Body of pancreas (tissue), 4 donors: Measurements from ENCODE around the gene KNDC1. TPM values are rescaled to one million over a fixed set of nuclear protein-coding genes. Genes with fewer than 3 reads are reported as not detected.

ENCODE experiments used
- ATAC-seq: fragments of 150-250 bp; one replicate; pipeline ENCODE4 v1.9.1; 2016
- DNase-seq, 4 donors: peaks; one replicate each; pipeline ENCODE4 v3.0.0-alpha.2; 2019
- H3K27ac ChIP-seq, 4 donors: fragments of 200-600 bp; sonication (generic); 1 replicate in 3 of 4; 2 replicates in 1 of 4; pipeline versions ENCODE4 v1.5.1 to v1.6.1; 2016 to 2019; ENCODE audit warnings: mild to moderate bottlenecking in 1 of 4, mixed read lengths in 1 of 4, moderate library complexity in 1 of 4
- H3K27me3 ChIP-seq, 2 donors: fragments of 200-600 bp; sonication (generic); one replicate each; pipeline ENCODE4 v1.6.0; 2016; ENCODE audit warnings: mild to moderate bottlenecking in 1 of 2
- H3K36me3 ChIP-seq, 2 donors: fragments of 200-600 bp; sonication (generic); replicated peaks in 1 of 2; 2 replicates each; pipeline ENCODE4 v1.5.1; 2016; ENCODE audit warnings: low read depth in 2 of 2; ENCODE audit not compliant: insufficient read depth in 1 of 2
- H3K4me1 ChIP-seq: fragments of 200-600 bp; sonication (generic); one replicate; pipeline ENCODE4 v1.6.0; 2016
- H3K4me3 ChIP-seq, 2 donors: fragments of 200-600 bp; sonication (generic); 1 replicate in 1 of 2; 2 replicates in 1 of 2; pipeline ENCODE4 v1.5.1; 2016 to 2019
- H3K9me3 ChIP-seq, 3 donors: fragments of 200-600 bp; sonication (generic); 1 replicate in 2 of 3; 2 replicates in 1 of 3; pipeline ENCODE4 v1.5.1; 2016
- POLR2A ChIP-seq, 3 donors: fragments of 450-650 bp; IDR thresholded peaks; one replicate each; pipeline ENCODE4 v1.6.1; 2016; ENCODE audit warnings: antibody characterized with exemption in 3 of 3, mild to moderate bottlenecking in 2 of 3
- WGBS, 2 donors: methylation state at CpG; one replicate each; pipeline ENCODE4 v1.1.5; 2017; 5-methylcytosine and 5-hydroxymethylcytosine counted together
- intact Hi-C: fragments of 100-400 bp; cut with DNase I; formaldehyde crosslinking; loops from one replicate; pipeline ENCODE4 v1.15.1; 2023
- total RNA-seq, 2 donors: library from RNA; depleted of rRNA; stranded (reverse); fragments of >200 nt; gene quantifications; one replicate each; pipeline ENCODE4 v1.1.0, GENCODE V29; 2016
- TF ChIP-seq, protein P1 (sequence below), 7 experiments: fragments of 450-650 bp in 4 of 7; fragments of 200-600 bp in 3 of 7; sonication (generic) in 3 of 7; IDR thresholded peaks; one replicate each; pipeline ENCODE4 v1.5.1; 2016 to 2019; ENCODE audit warnings: antibody characterized with exemption in 7 of 7

The KNDC1 gene
- total RNA-seq, 2 donors from 2014 or later: 0.52 to 3.3 TPM

DNA sequence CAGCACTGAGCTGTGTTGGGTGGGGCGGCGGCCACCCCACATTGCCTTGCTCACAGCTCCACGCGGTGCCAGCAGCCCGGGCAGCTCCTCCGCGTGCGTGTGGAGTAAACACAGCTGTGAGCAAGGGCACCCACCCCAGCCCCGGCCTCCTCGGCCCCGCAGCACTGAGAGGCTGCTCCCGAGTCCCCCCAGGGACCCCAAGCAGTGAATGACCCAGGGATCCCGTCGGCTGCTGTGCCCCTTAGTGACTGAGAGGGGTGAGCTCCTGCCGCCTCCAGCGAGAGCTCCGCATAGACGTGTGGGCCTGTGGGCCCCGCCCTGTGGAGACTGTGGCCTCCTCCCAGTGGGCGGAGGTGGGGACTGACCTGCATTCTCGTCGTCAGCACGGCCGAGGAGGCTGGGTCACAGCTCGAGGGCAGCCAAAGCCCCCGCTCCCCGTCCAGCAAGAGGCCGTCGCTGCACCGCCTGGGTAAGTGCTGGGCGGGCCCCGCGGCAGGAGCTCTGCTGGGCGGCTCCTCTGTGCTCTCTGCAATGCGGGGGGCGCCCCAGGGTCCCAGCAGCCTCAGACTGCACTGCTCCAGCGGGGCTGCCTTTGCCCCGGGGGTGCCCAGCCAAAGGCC is 40.1 kb downstream of the KNDC1 start:
- intact Hi-C loops: no loop called here
- Histone ChIP-seq H3K4me3 (no peak overlapping the region), H3K9me3 (no peaks in the 10 kb centered on the region), H3K36me3 (no peaks in the 10 kb centered on the region), H3K4me1 (no peaks in the 10 kb centered on the region), H3K27ac (no peak overlapping the region), H3K27me3 (no peaks in the 10 kb centered on the region)
- WGBS, 2 donors: 24 to 31% methylated on average over 6 to 38 of the region's 38 CpGs
- no peak for TF ChIP-seq POLR2A (IDR thresholded peaks at IDR 0.05)
- TF ChIP-seq, protein P1, sequence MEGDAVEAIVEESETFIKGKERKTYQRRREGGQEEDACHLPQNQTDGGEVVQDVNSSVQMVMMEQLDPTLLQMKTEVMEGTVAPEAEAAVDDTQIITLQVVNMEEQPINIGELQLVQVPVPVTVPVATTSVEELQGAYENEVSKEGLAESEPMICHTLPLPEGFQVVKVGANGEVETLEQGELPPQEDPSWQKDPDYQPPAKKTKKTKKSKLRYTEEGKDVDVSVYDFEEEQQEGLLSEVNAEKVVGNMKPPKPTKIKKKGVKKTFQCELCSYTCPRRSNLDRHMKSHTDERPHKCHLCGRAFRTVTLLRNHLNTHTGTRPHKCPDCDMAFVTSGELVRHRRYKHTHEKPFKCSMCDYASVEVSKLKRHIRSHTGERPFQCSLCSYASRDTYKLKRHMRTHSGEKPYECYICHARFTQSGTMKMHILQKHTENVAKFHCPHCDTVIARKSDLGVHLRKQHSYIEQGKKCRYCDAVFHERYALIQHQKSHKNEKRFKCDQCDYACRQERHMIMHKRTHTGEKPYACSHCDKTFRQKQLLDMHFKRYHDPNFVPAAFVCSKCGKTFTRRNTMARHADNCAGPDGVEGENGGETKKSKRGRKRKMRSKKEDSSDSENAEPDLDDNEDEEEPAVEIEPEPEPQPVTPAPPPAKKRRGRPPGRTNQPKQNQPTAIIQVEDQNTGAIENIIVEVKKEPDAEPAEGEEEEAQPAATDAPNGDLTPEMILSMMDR (IDR thresholded peaks at IDR 0.05): no peak
- DNase-seq: no peak
- no peak for ATAC-seq

DNA sequence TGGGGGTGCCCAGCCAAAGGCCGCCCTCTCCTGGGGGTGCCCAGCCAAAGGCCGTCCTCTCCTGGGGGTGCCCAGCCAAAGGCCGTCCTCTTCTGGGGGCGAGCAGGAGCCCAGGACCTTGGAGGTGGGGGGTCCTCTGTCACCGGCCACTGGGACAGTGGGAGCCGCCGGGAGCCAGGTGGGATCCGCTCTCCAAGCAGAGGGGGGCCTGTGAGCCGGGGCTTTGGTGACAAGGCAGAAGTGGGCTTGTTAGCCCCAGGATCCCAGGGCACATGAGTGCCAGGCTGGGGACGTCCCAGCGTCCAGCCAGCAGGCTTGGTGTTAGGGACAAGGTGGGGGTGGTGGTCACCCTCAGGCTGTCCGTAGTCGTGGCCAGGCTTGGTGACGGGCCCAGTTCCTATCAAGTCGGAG is 40.6 kb downstream of the KNDC1 start:
- 69 to 75% methylated on average over 4 to 15 of the region's 15 CpGs for whole genome bisulfite sequencing, 2 donors
- intact Hi-C loops: no loop called here
- DNase-seq: no peak

DNA sequence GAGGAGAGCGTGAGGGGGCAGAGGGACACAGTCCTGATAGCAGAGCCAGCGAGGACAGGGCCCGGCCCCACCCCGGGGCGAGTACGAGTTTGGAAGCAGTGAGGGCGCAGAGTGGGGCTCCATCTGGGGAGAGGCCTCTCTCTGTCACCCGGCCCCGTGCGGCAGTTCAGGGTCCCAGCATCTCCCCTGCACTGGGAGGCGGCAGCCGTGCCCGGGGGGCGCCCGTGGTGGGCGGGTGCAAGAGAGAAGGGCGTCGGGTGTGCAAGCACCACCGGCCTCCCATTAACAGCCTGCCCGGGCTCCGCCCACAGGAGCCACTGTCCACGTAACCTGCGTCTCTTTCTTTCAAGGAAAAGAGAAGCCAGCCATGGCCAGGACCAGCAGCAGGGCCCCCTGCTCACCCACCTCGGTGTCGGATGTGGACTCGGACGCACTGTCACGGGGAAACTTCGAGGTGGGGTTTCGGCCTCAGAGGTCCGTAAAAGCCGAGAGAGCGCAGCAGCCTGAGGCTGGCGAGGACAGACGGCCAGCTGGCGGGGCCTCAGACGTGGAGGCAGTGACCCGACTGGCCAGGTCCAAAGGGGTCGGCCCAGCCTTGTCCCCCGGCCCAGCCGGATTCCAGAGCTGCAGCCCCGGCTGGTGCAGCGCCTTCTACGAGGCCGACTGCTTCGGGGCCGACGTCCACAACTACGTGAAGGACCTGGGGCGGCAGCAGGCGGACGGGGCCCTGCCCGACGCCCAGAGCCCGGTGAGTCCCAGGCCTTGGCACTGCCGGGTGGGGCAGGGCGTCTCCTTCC is 41.3 kb downstream of the KNDC1 start:
- no peaks in the 10 kb centered on the region for H3K36me3 ChIP-seq
- H3K27ac ChIP-seq: no peak overlapping the region
- ATAC-seq (no peak), DNase-seq (no peak)
- WGBS, 2 donors: 75 to 81% methylated on average over 29 to 42 of the region's 57 CpGs
- H3K4me1 ChIP-seq: no peaks in the 10 kb centered on the region
- no peak overlapping the region for H3K4me3 ChIP-seq
- no peak for TF ChIP-seq POLR2A (IDR thresholded peaks at IDR 0.05)
- TF ChIP-seq, protein P1 (IDR thresholded peaks at IDR 0.05): no peak
- no peaks in the 10 kb centered on the region for H3K9me3 ChIP-seq
- intact Hi-C loops: no loop called here
- no peaks in the 10 kb centered on the region for H3K27me3 ChIP-seq

More for the DNA sequence above, 40.6 kb downstream of the KNDC1 start:
- Histone ChIP-seq H3K4me3 (no peak overlapping the region), H3K27ac (no peak overlapping the region), H3K36me3 (no peaks in the 10 kb centered on the region), H3K4me1 (no peaks in the 10 kb centered on the region), H3K9me3 (no peaks in the 10 kb centered on the region), H3K27me3 (no peaks in the 10 kb centered on the region)
- no peak for TF ChIP-seq POLR2A (IDR thresholded peaks at IDR 0.05)
- TF ChIP-seq, protein P1 (IDR thresholded peaks at IDR 0.05): no peak
- ATAC-seq: no peak

DNA sequence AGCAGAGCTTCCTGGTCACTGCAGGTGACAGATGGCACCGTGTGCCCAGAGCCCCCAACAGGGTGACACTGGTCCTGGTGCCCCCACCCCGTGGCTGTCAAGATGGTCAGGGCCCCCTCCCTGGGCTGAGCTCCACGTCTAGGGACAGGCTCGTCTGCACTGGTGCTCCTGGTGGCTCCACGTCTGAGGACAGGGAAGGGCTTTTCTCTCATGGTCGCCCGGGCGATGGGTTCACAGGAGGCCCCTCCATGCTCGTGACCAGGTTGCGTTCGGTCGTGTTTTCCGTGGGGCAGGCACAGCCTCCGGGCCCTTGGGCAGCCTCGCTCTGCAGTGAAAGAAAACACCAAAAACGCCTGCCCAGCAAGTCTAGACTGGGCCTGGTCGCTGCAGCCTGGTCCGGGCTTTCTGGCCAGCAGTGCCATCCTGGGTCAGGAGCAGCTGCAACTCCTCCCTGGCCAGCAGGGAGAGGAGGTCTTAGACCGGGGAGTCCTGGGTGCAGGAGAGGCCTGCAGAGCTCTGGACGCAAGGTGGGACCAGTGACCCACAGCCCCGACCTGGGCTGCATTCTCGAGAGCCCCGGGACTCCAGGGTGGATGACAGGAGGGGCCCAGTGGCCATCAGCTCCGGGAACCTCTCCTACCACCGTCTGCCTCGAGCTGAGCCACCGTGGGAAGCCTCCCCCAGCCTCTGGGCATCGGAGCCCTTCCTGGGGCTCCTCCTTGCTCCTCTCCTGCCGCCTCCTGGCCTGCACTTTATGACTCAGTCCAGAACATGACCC is 42.1 kb downstream of the KNDC1 start:
- no peak for DNase-seq
- H3K27me3 ChIP-seq: no peaks in the 10 kb centered on the region

More for the DNA sequence above, 42.1 kb downstream of the KNDC1 start:
- Histone ChIP-seq H3K4me1 (no peaks in the 10 kb centered on the region), H3K9me3 (no peaks in the 10 kb centered on the region), H3K4me3 (no peak overlapping the region), H3K36me3 (no peaks in the 10 kb centered on the region), H3K27ac (no peak overlapping the region)
- WGBS, 2 donors: 25 to 49% methylated on average over 5 to 28 of the region's 29 CpGs
- TF ChIP-seq POLR2A (IDR thresholded peaks at IDR 0.05): no peak
- TF ChIP-seq, protein P1 (IDR thresholded peaks at IDR 0.05): no peak
- intact Hi-C loops: no loop called here
- ATAC-seq: no peak
